Upper lobe of left lung (tissue), 4 donors: ENCODE results near the gene GAL.

Experiments used
- CTCF ChIP-seq, 6 experiments: fragments of 450-650 bp in 4 of 6; fragments of 200-600 bp in 2 of 6; sonication (generic) in 2 of 6; IDR thresholded peaks; one replicate each; pipeline ENCODE4 v1.5.1; 2016 to 2019; ENCODE audit warnings: antibody characterized with exemption in 6 of 6
- POLR2A ChIP-seq, 4 donors: fragments of 450-650 bp; IDR thresholded peaks; one replicate each; pipeline ENCODE4 v1.5.1; 2016 to 2017; ENCODE audit warnings: antibody characterized with exemption in 4 of 4, mild to moderate bottlenecking in 2 of 4
- POLR2AphosphoS5 ChIP-seq, 2 donors: sonication (generic); formaldehyde crosslinking; IDR thresholded peaks; one replicate each; pipeline ENCODE4 v1.5.1; 2017; ENCODE audit warnings: antibody characterized with exemption in 2 of 2

GRCh38 chr11:68690671-68691401 is 6.5 kb downstream of the GAL start:
- TF ChIP-seq CTCF (IDR thresholded peaks at IDR 0.05) (no peak), POLR2A (IDR thresholded peaks at IDR 0.05) (no peak), POLR2AphosphoS5 (IDR thresholded peaks at IDR 0.05) (no peak)
